K562 (cell line): ENCODE measurements around the gene MACF1. TPM values are rescaled to one million over a fixed set of nuclear protein-coding genes. Genes with fewer than 3 reads are reported as not detected.
A peak's percentile ranks its signal among the peaks of the same experiment; 100 is the strongest.

Experiments used
- BRD9 ChIP-seq: fragments of 450-650 bp; IDR thresholded peaks from 2 replicates; pipeline ENCODE4 v1.6.1; 2018; ENCODE audit warnings: low read depth; ENCODE audit not compliant: partially characterized antibody
- CHD1 ChIP-seq: fragments of 200-600 bp; sonication (generic); IDR thresholded peaks from one replicate; pipeline ENCODE4 v1.6.1; 2012; ENCODE audit warnings: mild to moderate bottlenecking, moderate library complexity, low read length, inconsistent platforms
- DIDO1 ChIP-seq: fragments of 450-650 bp; IDR thresholded peaks from 2 replicates; pipeline ENCODE4 v1.6.1; 2016; ENCODE audit warnings: low read depth, missing biosample characterization, missing genetic modification characterization
- MNT ChIP-seq, 2 experiments: fragments of 450-650 bp; conservative IDR thresholded peaks; 2 replicates each; pipeline ENCODE4 v1.6.1; 2017; ENCODE audit warnings: mild to moderate bottlenecking in 2 of 2, moderate library complexity in 2 of 2
- NFE2L1 ChIP-seq: fragments of 450-650 bp; IDR thresholded peaks from 2 replicates; pipeline ENCODE4 v1.6.1; 2016; ENCODE audit warnings: missing genetic modification characterization, low read depth, mild to moderate bottlenecking, missing compliant biosample characterization, moderate library complexity, borderline replicate concordance
- NR1H2 ChIP-seq: sonication (generic); formaldehyde crosslinking; IDR thresholded peaks from 2 replicates; pipeline ENCODE4 v1.4.0; 2020; ENCODE audit warnings: mild to moderate bottlenecking, missing genetic modification reagents
- POLR3G ChIP-seq: IDR thresholded peaks from 2 replicates; pipeline ENCODE4 v1.6.1; 2011; ENCODE audit not compliant: insufficient read length, insufficient replicate concordance; ENCODE audit errors: extremely low read depth
- SAP30 ChIP-seq: fragments of 200-600 bp; sonication (generic); IDR thresholded peaks from 2 replicates; pipeline ENCODE4 v1.6.1; 2012; ENCODE audit warnings: borderline replicate concordance, low read depth, mild to moderate bottlenecking, moderate library complexity, low read length, control low read depth, inconsistent platforms; ENCODE audit not compliant: insufficient read depth, poor library complexity, severe bottlenecking
- SOX6 ChIP-seq: fragments of 450-650 bp; IDR thresholded peaks from 2 replicates; pipeline ENCODE4 v1.6.1; 2014; ENCODE audit warnings: mild to moderate bottlenecking
- ZBTB40 ChIP-seq, 2 experiments: fragments of 450-650 bp in 1 of 2; sonication (generic) in 1 of 2; formaldehyde crosslinking in 1 of 2; IDR thresholded peaks; 2 replicates each; pipeline versions ENCODE4 v1.7.1 to v1.9.0; 2016 to 2022; ENCODE audit warnings: inconsistent platforms in 1 of 2, mild to moderate bottlenecking in 1 of 2, missing genetic modification reagents in 1 of 2
- polyA plus RNA-seq, 8 experiments: library from polyadenylated mRNA; depleted of rRNA in 4 of 8; stranded (reverse) in 5 of 8; unstranded in 3 of 8; fragments of >200 nt; fragmentation: Nextera tagmentation in 2 of 8; fragmentation: Illumina TruSeq in 1 of 8; extraction: Ambion mirVana in 2 of 8; extraction: Trizol in 1 of 8; gene quantifications; 2 replicates each; pipeline versions ENCODE4 v1.2.1 to v1.2.3, GENCODE V29; 2011 to 2014; ENCODE audit warnings: inconsistent platforms in 1 of 8, missing spikeins in 1 of 8
- total RNA-seq, 7 experiments: library from RNA; depleted of rRNA in 6 of 7; stranded (reverse); fragments of >200 nt in 6 of 7; fragmentation: Illumina TruSeq in 2 of 7; extraction: Trizol in 2 of 7; gene quantifications; 2 replicates each; pipeline versions ENCODE4 v1.2.1 to v1.2.3, GENCODE V29; 2011 to 2021; ENCODE audit warnings: low replicate concordance in 1 of 7
- TF ChIP-seq, protein P1 (sequence below): fragments of 250-450 bp; sonication (Bioruptor Pico); IDR thresholded peaks from 2 replicates; pipeline ENCODE4 v1.4.0; 2020; ENCODE audit warnings: mild to moderate bottlenecking, moderate library complexity

The MACF1 gene
- total and polyA plus RNA-seq, 9 of the 15 experiments (the other 6 are each of a cell fraction or from before 2014, with no cell fraction given) = 13.2 to 232 (median 112) TPM

- no peak for TF ChIP-seq SOX6
- no peak for TF ChIP-seq BRD9
- no peak for TF ChIP-seq CHD1
- TF ChIP-seq SAP30 = peak; percentile 93
- no peak for TF ChIP-seq DIDO1 (tag)
- TF ChIP-seq MNT (conservative IDR thresholded peaks at IDR 0.05) = peak; percentile 56 to 92
- TF ChIP-seq POLR3G = no peak
- no peak for TF ChIP-seq NR1H2 (CRISPR knock-in tag)
- no peak for TF ChIP-seq NFE2L1
- TF ChIP-seq, protein P1, sequence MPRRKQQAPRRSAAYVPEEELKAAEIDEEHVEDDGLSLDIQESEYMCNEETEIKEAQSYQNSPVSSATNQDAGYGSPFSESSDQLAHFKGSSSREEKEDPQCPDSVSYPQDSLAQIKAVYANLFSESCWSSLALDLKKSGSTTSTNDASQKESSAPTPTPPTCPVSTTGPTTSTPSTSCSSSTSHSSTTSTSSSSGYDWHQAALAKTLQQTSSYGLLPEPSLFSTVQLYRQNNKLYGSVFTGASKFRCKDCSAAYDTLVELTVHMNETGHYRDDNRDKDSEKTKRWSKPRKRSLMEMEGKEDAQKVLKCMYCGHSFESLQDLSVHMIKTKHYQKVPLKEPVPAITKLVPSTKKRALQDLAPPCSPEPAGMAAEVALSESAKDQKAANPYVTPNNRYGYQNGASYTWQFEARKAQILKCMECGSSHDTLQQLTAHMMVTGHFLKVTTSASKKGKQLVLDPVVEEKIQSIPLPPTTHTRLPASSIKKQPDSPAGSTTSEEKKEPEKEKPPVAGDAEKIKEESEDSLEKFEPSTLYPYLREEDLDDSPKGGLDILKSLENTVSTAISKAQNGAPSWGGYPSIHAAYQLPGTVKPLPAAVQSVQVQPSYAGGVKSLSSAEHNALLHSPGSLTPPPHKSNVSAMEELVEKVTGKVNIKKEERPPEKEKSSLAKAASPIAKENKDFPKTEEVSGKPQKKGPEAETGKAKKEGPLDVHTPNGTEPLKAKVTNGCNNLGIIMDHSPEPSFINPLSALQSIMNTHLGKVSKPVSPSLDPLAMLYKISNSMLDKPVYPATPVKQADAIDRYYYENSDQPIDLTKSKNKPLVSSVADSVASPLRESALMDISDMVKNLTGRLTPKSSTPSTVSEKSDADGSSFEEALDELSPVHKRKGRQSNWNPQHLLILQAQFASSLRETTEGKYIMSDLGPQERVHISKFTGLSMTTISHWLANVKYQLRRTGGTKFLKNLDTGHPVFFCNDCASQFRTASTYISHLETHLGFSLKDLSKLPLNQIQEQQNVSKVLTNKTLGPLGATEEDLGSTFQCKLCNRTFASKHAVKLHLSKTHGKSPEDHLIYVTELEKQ (CRISPR knock-in tag) = no peak
- no peak for TF ChIP-seq ZBTB40 (IDR thresholded peaks at IDR 0.05)
- no peak for TF ChIP-seq ZBTB40 (CRISPR knock-in tag; IDR thresholded peaks at IDR 0.05)
These were observed 204.7 kb downstream of the MACF1 start (continued) for GRCh38 chr1:39409055-39409816.
